A673 (cell line): ENCODE results near the gene NPEPL1. TPM values are rescaled to one million over a fixed set of nuclear protein-coding genes. Genes with fewer than 3 reads are reported as not detected.

Experiments used
- BruUV-seq: library from RNA; stranded (reverse); fragments of 400-500 nt; replicated peaks from 2 replicates; lab custom pipeline; 2021; lab: Mats Ljungman, UMichigan
- CTCF ChIA-PET: fragments of 300-600 bp; sonication (Branson Sonifier 250); formaldehyde crosslinking; loops from one replicate; lab custom pipeline; 2022; ENCODE audit warnings: antibody characterized with exemption; lab: Charles Lee
- POLR2A ChIA-PET: fragments of 300-600 bp; sonication (Branson Sonifier 250); formaldehyde crosslinking; loops from one replicate; lab custom pipeline; 2022; ENCODE audit warnings: antibody characterized with exemption; ENCODE audit not compliant: low non-redundant PET; lab: Charles Lee
- DNase-seq: peaks from one replicate; pipeline ENCODE4 v3.0.0-alpha.2; 2015; ENCODE audit warnings: low spot score
- H3K27ac ChIP-seq: fragments of 200-600 bp; sonication (generic); 2 replicates; pipeline ENCODE4 v1.5.1; 2016; ENCODE audit warnings: mixed run types, low read depth, mild to moderate bottlenecking, mixed read lengths, antibody characterized with exemption, low read length; ENCODE audit not compliant: poor library complexity, severe bottlenecking
- H3K27me3 ChIP-seq: fragments of 200-600 bp; sonication (generic); replicated peaks from 2 replicates; pipeline ENCODE4 v1.6.1; 2017; ENCODE audit warnings: mixed run types, low read depth, mild to moderate bottlenecking, mixed read lengths, antibody characterized with exemption, low read length; ENCODE audit not compliant: insufficient read depth, poor library complexity
- H3K36me3 ChIP-seq: fragments of 200-600 bp; sonication (generic); 2 replicates; pipeline ENCODE4 v1.6.1; 2016; ENCODE audit warnings: mixed run types, mild to moderate bottlenecking, mixed read lengths, antibody characterized with exemption, low read length; ENCODE audit not compliant: insufficient read depth, poor library complexity, severe bottlenecking
- H3K4me1 ChIP-seq: fragments of 200-600 bp; sonication (generic); 2 replicates; pipeline ENCODE4 v1.6.1; 2017; ENCODE audit warnings: mixed run types, mild to moderate bottlenecking, mixed read lengths, antibody characterized with exemption, low read length; ENCODE audit not compliant: insufficient read depth, poor library complexity, severe bottlenecking
- H3K4me3 ChIP-seq: fragments of 200-600 bp; sonication (generic); 2 replicates; pipeline ENCODE4 v1.5.1; 2016; ENCODE audit warnings: low read depth, mixed run types, mild to moderate bottlenecking, mixed read lengths, low read length; ENCODE audit not compliant: poor library complexity, severe bottlenecking
- H3K9me3 ChIP-seq: fragments of 200-600 bp; sonication (generic); 2 replicates; pipeline ENCODE4 v1.6.1; 2016; ENCODE audit warnings: mixed run types, low read depth, mild to moderate bottlenecking, mixed read lengths, antibody characterized with exemption, low read length; ENCODE audit not compliant: poor library complexity, severe bottlenecking
- EZH2 ChIP-seq: fragments of 200-600 bp; sonication (generic); IDR thresholded peaks from 2 replicates; pipeline ENCODE4 v1.6.1; 2017; ENCODE audit warnings: borderline replicate concordance, low read depth, mild to moderate bottlenecking, mixed read lengths, antibody characterized with exemption, low read length; ENCODE audit not compliant: poor library complexity, severe bottlenecking
- intact Hi-C: fragments of 100-400 bp; cut with micrococcal nuclease; formaldehyde crosslinking; loops from one replicate; pipeline ENCODE4 v1.10.0; 2022; ENCODE audit not compliant: unreplicated experiment
- total RNA-seq: library from RNA; stranded (reverse); gene quantifications from 2 replicates; pipeline ENCODE4 v1.2.3, GENCODE V29; 2021
- TF ChIP-seq, protein P1 (sequence below): fragments of 300-800, 200-600 bp; sonication (generic); conservative IDR thresholded peaks from 2 replicates; pipeline ENCODE4 v1.5.1; 2017; ENCODE audit warnings: low read depth, mild to moderate bottlenecking, antibody characterized with exemption, low read length, moderate library complexity, mixed read lengths

The NPEPL1 gene
- total RNA-seq, 1 experiment from 2014 or later: 15.8 TPM

DNA sequence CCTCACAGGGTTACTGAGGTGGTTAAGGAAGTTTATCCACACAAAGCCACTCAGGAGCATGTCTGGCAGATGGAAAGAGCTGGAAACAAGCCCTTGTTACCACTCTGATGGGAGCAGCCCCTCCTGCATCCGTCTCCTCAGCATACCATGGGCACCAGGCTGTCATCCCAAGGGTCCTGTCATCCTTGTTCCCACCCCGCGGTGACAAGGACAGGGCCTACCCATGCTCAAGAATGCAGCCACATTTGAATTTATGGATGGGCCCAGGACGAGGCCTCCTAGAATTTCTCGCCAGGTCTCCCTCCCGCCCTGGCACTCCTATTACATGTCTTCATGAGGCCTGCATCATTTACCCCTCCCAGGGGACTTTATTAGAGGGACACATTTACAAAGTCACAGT, 60.0 kb downstream of the NPEPL1 start:
- intact Hi-C loops: no loop called here
- Histone ChIP-seq H3K27me3 (peaks cover 31% of the 10 kb centered on the region), H3K27ac (no peak overlapping the region), H3K4me1 (no peaks in the 10 kb centered on the region), H3K9me3 (no peaks in the 10 kb centered on the region), H3K4me3 (no peak overlapping the region), H3K36me3 (no peaks in the 10 kb centered on the region)
- no peak for DNase-seq
- ChIA-PET CTCF (no interaction called here), POLR2A (no interaction called here)
- no TSS peak for BruUV-seq
- TF ChIP-seq, protein P1, sequence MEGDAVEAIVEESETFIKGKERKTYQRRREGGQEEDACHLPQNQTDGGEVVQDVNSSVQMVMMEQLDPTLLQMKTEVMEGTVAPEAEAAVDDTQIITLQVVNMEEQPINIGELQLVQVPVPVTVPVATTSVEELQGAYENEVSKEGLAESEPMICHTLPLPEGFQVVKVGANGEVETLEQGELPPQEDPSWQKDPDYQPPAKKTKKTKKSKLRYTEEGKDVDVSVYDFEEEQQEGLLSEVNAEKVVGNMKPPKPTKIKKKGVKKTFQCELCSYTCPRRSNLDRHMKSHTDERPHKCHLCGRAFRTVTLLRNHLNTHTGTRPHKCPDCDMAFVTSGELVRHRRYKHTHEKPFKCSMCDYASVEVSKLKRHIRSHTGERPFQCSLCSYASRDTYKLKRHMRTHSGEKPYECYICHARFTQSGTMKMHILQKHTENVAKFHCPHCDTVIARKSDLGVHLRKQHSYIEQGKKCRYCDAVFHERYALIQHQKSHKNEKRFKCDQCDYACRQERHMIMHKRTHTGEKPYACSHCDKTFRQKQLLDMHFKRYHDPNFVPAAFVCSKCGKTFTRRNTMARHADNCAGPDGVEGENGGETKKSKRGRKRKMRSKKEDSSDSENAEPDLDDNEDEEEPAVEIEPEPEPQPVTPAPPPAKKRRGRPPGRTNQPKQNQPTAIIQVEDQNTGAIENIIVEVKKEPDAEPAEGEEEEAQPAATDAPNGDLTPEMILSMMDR: no peak
- TF ChIP-seq EZH2: no peak

DNA sequence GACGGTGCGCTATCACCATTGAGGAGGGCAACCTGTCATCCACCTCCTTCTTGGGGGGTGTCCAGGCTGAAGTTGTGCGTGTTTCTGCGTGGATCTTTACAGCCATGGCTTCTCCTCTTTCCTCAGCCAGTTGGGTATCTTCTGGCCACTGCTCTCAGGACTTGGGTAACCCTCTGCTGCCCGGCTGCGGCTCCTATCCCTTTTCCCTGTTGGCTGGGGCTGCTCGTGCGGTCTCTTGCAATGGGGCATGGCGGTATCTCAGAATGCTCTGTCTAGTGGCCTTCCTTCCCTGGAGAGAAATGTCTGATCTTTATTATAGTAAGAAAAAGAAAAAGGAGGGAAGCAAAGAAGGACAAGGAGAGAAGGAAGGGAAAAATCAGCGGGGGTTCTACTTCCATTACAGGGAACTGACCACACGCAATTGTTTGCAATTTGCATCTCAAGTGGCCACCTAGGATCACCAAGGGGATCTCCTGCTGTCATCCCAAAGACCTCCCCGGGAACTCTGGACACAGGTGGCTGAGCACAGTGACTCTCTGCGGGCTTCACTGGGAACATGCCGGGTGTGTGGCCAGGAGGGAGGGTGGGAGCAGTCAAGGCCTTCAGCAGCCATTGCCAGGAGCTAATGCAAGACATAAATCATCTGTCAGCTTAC, 60.8 kb downstream of the NPEPL1 start:
- H3K27ac ChIP-seq: no peak overlapping the region
- ChIA-PET CTCF (no interaction called here), POLR2A (no interaction called here)
- peaks cover 23% of the 10 kb centered on the region for H3K27me3 ChIP-seq
- TF ChIP-seq EZH2: no peak
- TF ChIP-seq, protein P1: no peak
- no peaks in the 10 kb centered on the region for H3K36me3 ChIP-seq
- H3K9me3 ChIP-seq: no peaks in the 10 kb centered on the region
- intact Hi-C loops: no loop called here
- DNase-seq: no peak
- H3K4me3 ChIP-seq: no peak overlapping the region
- no TSS peak for BruUV-seq
- H3K4me1 ChIP-seq: no peaks in the 10 kb centered on the region

DNA sequence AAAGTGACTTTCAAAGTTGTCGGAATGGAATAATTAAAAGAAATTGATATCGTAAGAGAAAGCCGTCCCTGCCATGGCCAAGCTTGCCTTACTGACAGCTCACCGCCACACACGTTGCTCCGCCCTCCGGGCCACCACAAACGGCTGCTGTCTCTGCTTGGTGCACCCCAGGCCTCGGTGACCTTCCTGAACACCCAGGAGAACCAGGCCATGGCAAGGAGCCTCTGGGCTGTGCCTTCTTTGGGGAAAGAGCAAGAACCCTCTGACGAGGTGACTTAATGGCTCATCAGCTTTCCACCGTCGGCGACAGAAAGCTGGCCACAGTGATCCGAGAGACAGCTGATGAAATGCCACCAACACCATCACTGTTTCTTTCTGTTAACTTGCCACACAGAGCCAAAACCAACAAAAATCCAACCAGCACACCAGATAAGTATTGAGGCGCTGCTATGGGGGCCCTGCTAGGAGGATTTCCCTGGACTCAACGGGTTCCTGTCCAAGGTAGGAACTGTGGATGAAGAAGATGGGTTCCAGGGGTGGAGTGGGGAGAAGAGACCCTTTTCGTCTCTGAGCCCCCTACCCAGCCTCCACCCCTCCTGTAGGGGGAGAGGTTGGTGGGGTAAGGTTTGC, 61.4 kb downstream of the NPEPL1 start:
- Histone ChIP-seq H3K36me3 (no peaks in the 10 kb centered on the region), H3K9me3 (no peaks in the 10 kb centered on the region), H3K27me3 (peaks cover 21% of the 10 kb centered on the region), H3K4me1 (no peaks in the 10 kb centered on the region), H3K27ac (no peak overlapping the region), H3K4me3 (no peak overlapping the region)
- ChIA-PET CTCF (no interaction called here), POLR2A (interaction anchor here (0.6 kb wide), 1 partner anchor 848 kb away, joined by 3 read pairs; no protein-coding TSS in a partner anchor)
- TF ChIP-seq, protein P1: no peak
- TF ChIP-seq EZH2: no peak
- intact Hi-C loops: no loop called here
- no TSS peak for BruUV-seq
- no peak for DNase-seq
